Measurements from ENCODE around the gene PLB1.
"Not testable (repeated sequence)": the region's sequence is repeated elsewhere in the genome, so short reads cannot be mapped to it uniquely, and the experiment has no call there.

Gene PLB1

DNA sequence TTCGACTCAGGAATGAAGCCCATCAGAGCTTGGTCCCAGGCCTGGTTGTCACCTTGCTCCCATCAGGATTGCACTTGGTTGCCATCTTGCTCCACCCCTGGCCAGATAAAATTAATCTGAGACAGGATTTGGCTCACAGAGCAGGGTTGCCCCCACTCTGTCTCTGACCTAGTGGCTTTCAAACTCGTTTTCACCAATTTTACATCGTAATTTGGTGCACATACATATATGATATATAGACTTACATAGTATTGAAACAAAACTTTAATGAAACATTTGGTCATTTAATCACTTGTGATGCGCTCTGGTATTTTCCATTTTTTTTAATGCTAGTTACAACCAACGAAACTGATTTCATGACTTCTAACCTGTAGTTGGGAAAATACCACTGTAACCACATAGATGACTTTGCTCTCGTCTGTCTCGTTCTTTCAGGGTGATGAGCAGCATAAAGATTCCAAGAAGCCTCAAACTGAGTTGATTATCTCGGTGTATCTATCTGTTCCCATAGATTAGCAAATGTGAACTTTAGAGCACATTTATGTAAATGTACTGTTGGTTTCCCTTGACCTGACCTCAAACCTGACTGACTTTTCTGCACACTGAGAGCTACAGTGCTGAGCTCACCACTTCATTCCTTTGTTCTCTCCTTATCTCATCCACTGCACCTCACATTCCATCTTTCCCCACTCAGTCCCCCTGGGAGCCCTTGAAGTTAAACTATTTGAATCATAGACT, 30.5 kb upstream of the PLB1 start:
- FAIRE-seq = no peak

GRCh38 chr2:28469304-28469703, 26.6 kb upstream of the PLB1 start:
- no peak for FAIRE-seq

GRCh38 chr2:28469947-28470535, 25.8 kb upstream of the PLB1 start:
- FAIRE-seq = no peak

DNA sequence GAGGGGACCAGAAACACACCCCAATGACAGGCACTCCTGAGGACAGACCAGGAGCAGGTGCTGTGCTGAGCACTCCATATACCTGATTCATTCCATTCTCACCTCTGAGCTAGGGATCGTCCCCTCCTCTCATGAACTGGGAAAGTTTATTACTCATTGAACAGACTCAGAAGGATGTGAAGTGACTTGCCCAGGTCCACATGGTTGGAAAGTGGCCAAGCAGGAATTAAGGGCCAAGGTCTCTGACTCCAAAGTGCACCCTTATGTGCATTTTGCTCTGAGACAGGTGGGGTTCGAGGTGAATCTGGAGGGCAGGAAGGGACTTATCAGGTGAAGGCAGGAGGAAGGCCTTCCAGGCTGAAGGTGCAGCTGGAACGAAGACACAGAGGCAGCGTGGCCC, 25.1 kb upstream of the PLB1 start:
- no peak for FAIRE-seq

GRCh38 chr2:28471214-28471613, 24.6 kb upstream of the PLB1 start:
- no peak for FAIRE-seq

GRCh38 chr2:28471701-28472236, 24.1 kb upstream of the PLB1 start:
- FAIRE-seq = no peak

DNA sequence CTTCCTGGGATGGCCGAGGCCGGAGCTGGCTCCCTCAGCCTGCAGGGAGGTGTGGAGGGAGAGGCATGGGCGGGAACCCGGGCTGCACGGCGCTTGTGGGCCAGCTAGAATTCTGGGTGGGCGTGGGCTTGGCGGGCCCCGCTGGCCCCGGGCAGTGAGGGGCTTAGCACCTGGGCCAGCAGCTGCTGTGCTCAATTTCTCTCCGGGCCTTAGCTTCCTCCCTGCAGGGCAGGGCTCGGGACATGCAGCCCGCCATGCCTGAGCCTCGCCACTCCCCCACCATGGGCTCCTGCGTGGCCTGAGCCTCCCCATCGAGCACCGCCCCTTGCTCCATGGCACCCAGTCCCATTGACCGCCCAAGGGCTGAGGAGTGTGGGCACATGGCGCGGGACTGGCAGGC, 23.2 kb upstream of the PLB1 start:
- FAIRE-seq = not testable (repeated sequence)

DNA sequence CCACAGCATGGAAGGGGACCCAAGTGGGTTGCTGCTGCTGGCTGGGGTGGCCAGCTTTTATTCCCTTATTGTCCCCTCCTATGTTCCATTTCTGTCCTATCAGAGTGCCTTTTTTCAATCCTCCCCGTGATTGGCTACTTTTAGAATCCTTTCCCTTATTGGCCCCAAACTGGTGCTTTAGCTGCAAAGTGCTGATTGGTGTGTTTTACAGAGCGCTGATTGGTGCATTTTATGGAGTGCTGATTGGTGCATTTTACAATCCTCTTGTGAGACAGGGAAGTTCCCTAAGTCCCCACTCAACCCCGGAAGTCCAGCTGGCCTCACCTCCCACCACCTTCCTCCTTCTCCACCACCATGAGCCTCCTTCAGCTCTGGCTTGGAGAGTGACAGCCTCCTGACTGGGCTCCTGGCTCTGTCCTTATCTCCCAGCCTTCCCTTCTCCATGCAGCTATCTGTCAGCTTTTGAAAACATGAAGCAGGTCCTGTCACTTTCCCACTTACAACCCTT, 20.7 kb upstream of the PLB1 start:
- no peak for FAIRE-seq

- no peak for FAIRE-seq
Observed at GRCh38 chr2:28477087-28477486, 18.8 kb upstream of the PLB1 start.

DNA sequence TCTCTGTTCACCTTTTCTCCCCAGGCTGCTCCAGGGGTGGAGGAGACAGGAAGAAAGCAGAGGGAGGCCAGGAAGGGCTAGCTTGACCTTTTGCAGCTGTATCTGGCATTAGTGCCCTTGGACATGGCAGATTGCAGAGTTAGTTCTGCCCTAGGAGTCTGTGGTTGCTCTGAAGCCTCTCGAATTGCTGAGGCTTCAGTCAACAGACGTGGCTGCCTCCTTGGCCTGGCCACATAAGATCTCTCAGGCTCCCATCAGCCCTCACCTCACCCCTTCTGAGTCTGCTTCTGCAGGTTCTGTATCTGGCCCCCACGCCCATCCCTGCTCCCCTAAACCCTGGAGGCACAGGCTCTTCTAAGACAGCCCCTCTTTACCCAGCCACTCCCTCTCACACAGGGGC, 18.2 kb upstream of the PLB1 start:
- no peak for FAIRE-seq

GRCh38 chr2:28480403-28481049, 15.3 kb upstream of the PLB1 start:
- FAIRE-seq = no peak

- FAIRE-seq = no peak
Observed at GRCh38 chr2:28481905-28482304, 14.0 kb upstream of the PLB1 start.

GRCh38 chr2:28484835-28485234, 11.0 kb upstream of the PLB1 start:
- FAIRE-seq = no peak

DNA sequence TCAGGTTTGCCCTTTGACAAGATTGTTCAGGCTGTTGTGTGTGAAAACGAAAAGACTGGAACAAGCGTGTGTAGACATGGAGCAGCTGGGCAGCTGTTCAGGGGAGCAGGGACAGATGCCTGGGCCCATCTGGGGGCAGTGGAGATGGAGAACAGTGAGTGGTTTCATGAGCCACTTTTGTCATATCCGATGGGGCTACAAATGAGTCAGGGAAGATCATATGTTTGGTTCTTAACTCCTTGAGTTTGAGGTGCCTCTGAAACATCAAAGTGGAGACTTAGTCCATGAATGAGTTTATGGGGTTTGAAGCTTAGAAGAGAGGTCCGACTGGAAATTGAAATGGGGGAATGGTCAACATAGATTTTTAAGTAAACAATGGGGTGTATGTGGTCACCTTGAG, 9.3 kb upstream of the PLB1 start:
- FAIRE-seq = no peak

GRCh38 chr2:28487258-28487657, 8.6 kb upstream of the PLB1 start:
- no peak for FAIRE-seq

- FAIRE-seq = no peak
Observed at GRCh38 chr2:28488083-28488830, 7.6 kb upstream of the PLB1 start.

DNA sequence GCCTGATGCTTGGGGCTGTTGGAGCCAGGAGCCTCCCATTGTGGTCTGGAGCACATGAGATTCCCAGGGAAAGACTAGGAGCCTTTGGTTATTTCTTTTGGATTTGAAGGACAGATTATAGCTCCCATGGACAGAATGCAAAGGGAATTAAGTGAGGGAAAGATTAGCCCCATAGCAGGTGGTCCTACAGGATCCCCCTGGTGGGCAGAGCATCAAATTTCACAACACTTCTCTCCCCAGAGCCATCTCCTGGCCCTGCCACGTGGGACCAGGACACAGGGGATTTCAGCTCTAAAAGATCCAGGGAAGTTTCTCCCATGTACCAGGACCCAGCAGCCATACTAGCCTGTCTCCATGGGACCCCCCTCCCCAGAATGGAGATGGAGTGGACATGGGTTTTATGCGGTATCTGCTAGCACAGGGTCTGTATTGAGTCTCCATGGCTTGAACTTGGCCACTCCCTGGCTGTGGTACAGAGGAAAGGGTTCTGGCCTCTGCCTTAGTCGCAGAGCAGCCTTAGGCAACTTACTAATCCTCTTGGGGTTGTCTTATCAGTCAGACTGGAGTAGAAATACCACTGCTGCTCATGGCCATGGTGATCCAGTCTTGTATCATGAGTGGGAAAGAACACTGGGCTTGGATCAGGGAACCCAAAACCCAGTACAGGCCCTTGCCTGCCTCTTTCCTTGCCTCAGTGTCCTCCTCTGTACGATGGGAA, 6.8 kb upstream of the PLB1 start:
- FAIRE-seq = no peak

GRCh38 chr2:28490558-28490957, 5.3 kb upstream of the PLB1 start:
- FAIRE-seq = no peak

GRCh38 chr2:28492282-28492681, 3.6 kb upstream of the PLB1 start:
- no peak for FAIRE-seq

DNA sequence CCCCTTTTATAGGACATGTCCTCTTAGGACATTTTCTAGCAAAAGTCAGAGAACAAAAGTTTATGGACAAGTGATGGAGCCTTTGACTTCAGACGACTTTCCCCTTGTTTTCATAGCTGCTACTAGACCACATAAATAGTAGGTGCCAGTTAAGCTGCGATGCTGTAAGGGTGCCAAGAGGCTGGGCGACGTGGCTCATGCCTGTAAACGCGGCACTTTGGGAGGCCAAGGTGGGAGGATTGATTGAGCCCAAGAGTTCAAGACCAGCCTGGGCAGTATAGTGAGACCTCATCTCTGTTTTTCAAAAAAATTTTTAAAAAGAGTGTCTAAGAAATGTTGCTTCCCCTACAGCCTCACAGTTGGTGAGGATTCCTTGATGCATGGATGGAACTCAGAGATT, 2.2 kb upstream of the PLB1 start:
- FAIRE-seq = no peak

DNA sequence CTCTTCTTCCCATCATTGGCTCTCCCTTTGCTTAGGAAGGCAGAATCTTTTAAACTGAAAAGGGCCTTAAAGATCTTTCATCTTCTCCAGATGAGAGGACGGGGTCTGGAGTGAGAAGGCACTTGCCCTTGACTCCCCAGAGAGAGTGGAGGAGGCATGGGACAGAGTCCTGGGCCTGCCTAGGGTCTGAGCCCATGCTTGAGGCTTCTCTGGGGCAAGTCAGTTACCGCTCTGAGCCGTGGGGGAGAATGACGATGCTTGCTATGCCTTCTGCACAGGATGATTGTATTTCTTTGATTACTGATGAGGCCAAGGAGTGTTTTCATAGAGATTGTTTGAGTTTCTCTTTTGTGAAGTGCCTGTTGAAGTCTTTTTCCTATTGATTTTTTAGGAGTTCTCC, 921 bp downstream of the PLB1 start:
- FAIRE-seq = no peak

DNA sequence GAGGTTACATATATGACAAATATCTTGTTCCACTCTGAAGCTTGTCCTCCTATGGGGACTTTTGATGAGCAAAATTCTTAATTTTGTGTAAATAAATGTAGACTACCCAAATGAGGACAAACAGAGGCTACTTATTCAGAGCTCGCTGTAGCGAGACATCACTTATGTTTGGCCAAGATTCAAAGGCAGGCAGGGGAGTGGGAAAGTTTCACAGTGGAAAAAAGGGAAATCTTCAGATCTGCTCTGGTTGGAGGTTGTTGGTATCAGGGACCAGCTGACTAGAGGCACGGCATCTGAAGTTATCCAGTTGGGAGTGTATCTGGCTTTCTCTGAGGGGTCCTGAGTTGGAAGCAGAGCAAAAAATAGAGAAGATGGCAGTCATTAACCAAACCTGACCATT, 1.3 kb downstream of the PLB1 start:
- FAIRE-seq = no peak

All from colon (tissue), 2 donors.